IPS DF 4.7 (cell line): ENCODE results near the gene PLOD3.

Source experiments
- DNase-seq: peaks from one replicate; pipeline ENCODE4 v3.0.0-alpha.2; 2013; ENCODE audit warnings: low spot score; ENCODE audit errors: extremely low read depth

PLOD3 gene

DNA sequence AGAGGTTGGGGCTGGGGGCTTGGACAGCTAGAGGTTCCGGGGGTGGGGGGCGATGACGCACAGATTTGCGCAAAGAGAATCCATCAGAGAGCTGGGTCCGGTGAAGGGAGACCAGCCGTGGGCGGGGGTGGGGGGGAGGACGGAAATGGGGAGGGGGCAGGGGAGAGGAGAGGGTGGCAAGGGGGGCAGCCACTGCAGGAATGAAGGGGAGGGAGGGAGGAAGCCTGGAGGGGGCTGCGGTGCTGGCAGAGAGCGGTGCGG, 50.8 kb downstream of the PLOD3 start:
- no peak for DNase-seq

DNA sequence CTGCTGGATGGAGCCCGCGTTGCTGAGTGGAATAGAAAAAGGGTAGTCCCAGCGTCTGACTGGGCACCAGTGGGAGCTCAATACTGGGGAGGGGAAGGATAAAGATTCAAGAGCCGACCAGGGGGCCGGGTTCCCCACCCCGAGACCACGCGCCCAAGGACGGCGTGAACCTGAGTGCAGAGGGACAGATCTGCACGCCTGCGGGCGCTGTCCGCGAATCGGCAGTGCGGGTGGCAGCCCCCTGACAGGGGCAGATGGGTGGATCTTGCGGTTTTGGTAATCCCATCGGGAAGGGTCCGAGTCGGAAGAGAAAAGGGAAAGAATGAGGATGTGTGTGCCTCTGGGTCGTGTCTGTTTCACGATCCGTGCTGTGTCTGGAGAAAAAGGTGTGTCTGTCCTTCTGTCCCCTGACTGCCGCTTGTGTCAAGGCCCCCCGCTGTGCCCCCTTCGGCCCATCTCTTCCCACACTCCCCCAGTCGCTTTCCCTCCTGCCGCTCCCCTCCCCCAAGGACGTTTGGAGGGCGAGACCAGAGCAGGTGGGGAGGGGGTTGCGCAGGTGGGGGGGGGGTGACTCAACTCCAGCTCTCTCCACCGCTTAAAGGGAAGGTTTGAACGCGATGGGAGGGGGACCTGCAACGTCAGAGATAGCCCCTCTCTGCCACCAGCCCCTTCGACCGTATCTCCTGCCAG, 51.3 kb downstream of the PLOD3 start:
- DNase-seq: no peak

- no peak for DNase-seq
Measured at GRCh38 chr7:101165075-101165957, 52.1 kb downstream of the PLOD3 start, which contains the start of gene VGF. TSS of gene VGF (minus strand) at chr7:101165569. CDS start at chr7:101164843, 726 bp downstream.

DNA sequence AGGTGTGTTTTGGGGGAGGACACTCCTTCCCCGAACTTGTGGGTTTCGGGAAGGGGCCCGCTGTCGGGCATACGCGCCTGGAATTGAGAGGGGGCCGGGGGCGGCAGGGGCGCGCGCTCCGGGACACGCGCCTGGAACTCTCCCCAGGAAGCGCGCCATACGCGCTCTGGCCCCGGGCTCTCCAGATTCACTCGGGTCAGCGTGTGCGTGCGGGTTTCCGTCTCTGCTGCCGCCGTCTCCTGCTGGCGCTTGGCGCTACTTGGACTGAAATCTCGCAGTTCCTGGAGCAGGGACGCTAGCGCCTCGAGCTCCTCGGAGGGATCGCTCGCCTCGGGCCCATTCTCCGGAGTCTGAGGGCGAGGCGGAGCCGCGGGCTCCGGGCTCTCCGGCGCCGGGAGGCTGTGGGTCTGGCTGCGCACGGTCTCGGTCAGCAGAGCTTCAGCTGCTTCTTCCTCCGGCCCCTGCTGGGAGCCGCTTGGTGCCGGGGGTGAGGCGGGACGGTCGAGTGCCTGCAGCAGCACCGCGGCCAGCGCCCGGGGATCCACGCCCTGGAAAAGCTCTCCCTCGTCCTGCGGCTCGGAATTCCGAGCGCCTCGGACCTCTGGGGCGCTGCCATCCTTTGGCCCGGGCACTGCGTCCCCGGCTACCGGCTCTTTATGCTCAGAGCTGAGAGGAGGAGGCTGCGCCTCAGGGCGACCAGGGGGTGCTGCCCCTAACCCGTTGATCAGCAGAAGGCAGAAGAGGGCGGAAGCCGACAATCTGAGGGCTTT, 53.1 kb downstream of the PLOD3 start:
- DNase-seq: no peak

DNA sequence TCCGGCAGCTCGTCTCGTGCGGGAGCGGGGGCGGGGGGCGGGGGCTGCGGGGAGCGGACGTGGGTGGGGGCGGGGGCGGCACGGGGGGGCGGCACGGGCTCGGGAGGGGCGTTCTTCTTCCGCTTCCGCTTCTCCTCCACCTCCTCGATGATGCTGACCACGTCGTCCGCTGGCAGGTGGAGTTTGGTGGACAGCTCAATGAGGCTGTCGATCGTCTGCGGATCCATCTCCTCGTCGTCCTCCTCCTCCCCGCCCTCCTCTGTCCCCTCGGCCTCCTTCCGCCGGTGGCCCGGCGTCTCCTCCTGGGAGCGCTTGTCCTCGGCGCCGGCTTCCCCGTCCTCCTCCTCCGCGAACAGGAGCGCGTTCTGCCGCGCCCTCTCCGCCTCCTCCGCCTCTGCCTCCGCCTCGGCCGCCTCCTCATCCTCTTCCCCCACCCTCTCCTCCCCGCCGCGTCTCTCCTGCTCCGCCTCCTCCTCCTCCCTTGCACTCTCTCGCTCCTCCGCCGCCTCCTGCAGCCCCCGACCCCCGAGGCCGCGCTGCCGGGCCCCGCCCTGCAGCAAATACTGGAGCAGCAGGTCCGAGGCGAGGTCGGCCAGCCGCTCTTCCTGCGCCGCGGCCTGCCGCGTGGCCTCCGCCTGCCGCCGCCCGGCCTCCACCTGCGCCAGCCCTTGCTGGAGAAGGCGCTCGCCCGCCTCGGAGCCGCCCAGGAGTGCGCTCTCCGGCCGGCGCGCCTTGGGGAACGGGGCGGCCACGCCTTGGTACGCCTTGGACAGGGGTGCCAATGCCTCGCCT, 53.9 kb downstream of the PLOD3 start:
- no peak for DNase-seq

DNA sequence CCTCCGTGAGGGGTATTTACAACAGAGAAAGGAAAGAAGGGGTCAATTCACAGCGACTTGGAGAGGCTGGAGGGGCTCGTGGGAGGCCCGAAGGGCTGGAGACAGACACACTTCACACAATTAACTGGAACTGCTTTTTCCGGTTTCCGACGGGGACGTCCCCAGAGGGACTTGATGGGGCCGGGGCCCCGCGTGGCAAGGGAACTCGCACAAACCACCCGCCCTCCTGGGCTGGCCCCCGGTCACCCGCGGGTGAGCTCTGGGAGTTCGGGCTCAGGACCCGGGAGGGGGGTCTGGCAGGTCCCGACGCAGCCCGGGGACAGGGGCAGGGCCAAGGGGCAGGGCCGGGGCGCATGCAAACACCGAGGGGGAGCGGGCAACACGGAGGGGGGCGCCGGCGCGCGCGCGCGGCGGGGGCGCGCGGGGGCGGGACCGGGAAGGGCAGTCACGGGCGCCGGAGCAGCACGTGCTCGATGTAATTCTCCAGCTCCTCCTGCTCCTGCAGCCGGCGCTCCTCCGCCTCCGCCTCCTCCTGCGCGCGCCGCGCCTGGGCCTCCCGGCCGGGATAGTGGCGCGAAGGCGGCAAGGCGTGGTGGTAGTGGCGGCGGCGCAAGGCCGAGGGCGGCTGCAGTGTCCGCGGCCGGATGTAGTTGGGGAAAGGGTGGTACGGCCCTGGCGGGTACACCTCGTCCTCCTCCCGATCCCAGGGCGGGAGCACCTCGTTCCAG, 54.7 kb downstream of the PLOD3 start:
- DNase-seq: no peak

GRCh38 chr7:101161692-101162471, 55.5 kb downstream of the PLOD3 start:
- DNase-seq: no peak

- no peak for DNase-seq
Measured at GRCh38 chr7:101160910-101161309, 56.5 kb downstream of the PLOD3 start.

GRCh38 chr7:101159696-101160674, 57.4 kb downstream of the PLOD3 start:
- DNase-seq: no peak

- no peak for DNase-seq
Measured at GRCh38 chr7:101156866-101157589, 60.4 kb downstream of the PLOD3 start.

GRCh38 chr7:101156277-101156676, 61.1 kb downstream of the PLOD3 start:
- no peak for DNase-seq
